ENCODE measurements around the gene DDIAS.
"Not testable (repeated sequence)": the region's sequence is repeated elsewhere in the genome, so short reads cannot be mapped to it uniquely, and the experiment has no call there.

DDIAS gene

DNA sequence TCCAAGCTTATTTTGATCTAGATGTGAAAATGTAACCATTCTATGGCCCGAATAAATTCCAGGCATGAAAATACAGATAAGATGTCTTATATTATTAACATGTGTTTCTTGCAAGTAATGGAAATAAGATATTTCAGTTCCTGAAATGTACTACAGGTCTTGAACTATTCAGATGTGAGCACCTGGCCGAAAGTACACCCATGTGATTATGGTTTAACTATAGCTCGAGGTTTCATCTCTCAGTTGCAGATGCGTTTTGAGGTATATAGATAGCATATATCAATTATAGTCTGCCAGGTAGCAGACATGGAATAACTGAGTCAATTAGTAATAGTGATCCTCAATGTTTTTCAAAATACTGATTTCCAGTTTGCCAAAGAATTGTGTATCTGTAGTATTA, 68.3 kb downstream of the DDIAS start:
- DNase-seq: no peak

- DNase-seq: not testable (repeated sequence)
Observed at GRCh38 chr11:82970507-82971083, 69.1 kb downstream of the DDIAS start.

DNA sequence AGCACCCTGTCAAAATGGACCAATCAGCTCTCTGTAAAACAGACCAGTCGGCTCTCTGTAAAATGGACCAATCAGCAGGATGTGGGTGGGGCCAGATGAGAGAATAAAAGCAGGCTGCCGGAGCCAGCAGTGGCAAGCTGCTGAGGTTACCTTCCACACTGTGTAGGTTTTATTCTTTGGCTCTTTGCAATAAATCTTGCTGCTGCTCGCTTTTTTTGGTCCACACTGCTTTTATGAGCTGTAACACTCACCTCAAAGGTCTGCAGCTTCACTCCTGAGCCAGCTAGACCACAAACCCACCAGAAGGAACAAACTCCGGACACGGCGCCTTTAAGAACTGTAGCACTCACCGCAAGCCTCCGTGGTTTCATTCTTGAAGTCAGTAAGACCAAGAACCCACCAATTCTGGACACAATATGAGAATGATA, 70.0 kb downstream of the DDIAS start:
- DNase-seq: peak; percentile 32

DNA sequence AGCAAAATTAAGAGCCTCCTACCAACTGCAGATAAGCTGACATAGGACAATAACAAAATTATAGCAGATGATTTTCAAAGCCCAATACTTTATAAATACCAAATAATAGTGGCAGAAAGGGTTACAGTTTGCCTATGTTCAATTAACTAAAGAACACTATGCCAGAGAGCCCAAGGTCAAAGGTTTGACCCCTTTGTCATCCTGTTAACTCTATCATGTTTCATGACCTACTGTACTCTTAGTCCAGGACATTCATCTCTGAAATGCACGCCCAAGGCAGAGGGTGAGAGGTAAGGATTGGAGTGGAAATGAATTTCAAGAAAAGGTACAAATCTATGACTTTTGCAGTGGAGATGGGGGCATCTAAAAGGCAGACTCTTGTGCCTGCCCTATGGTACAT, 70.6 kb downstream of the DDIAS start:
- DNase-seq: no peak

DNA sequence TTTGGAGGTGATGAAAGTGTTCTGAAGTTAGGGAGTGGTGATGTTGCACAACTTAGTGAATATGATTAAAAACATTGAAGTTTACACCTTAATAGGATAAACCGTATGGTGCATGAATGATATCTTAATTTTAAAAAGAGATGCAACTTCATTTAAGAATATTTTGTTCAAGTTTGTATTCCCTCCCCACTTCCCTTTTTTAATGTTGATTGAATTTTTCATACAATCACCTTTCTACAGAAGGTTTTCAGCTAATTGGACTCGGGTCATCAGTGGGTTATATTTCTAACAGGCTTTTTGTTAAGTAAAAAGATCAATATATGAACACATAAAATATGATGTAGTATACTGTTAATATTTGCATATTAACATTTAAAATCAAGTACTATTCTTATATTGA, 72.6 kb downstream of the DDIAS start:
- no peak for DNase-seq

DNA sequence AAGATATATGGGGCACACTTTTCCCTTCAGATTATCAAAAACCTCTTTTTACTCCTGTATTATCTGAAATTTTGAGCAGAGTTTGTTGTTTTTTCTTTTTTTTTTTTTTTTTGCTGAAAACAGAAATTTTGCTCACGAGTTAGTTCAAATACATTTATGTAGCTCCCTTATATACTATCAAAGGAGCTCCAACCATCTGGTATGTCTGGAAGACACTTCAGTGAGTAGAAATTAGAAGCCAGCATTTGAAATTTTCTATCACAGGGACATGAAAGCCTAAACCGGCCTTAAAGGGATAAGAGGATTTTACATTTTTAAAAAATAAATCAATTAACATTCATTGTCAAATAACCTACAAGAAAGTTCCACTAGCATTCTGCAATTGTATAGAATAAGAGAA, 73.3 kb downstream of the DDIAS start:
- DNase-seq: no peak

- no peak for DNase-seq
Observed at GRCh38 chr11:82975882-82976281, 74.3 kb downstream of the DDIAS start.

DNA sequence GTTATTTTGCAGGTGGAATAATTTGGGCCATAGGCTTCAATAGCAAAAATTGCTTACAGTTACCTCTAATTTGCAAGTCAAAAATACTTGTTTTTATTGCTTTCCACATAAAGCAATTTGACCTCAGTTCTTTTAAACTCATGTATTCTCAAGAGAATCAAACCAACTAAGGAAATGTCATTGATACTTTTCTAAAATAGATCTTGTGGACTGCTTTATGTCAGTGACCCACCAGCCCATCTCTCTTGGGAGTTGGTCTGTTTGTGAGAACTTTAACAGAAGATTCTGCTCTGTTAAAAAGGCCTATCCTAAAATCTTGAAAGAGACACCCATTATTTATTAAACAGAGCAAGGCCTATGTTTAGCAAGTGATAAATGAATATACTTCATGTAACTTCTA, 75.2 kb downstream of the DDIAS start:
- no peak for DNase-seq

GRCh38 chr11:82978422-82979099, 77.0 kb downstream of the DDIAS start:
- DNase-seq: no peak

DNA sequence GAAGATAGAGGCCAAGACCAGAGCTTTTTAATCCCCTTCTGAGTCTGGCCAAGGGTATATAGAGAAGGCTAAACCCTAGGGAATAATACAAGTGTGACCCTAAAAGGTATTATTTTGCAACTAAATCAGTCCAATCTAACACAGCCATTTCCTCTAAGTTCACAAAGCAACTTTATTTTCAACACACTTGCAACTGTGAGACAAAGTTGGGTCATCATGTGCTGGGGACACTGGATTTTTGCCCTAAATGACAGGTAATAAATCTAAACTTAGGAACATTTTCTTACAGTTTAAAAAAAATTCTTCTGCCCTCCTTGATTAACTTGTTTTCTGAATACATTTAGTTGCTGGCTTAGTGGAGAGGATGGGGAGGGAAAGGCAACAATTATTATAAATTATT, 78.3 kb downstream of the DDIAS start:
- no peak for DNase-seq

GRCh38 chr11:82980292-82980691, 78.8 kb downstream of the DDIAS start:
- DNase-seq: no peak

DNA sequence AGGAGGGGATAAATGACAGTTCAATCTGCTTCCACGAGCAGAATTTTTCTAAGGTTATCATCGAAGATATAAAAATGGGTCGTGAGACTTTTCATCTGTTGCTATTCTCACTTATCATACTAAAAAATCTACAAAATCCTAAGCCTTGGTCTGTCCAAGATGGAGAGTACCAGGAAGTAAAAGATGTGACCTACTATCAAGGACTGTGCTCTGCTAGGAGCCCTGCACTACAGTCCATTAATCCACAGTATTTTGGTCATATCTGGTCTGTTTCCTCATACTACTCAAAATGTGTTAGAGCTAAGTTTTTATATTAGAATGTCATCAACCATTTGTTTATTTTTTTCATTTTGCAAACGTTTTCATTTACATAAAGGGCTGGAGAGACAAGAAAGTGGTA, 79.4 kb downstream of the DDIAS start:
- DNase-seq: no peak

DNA sequence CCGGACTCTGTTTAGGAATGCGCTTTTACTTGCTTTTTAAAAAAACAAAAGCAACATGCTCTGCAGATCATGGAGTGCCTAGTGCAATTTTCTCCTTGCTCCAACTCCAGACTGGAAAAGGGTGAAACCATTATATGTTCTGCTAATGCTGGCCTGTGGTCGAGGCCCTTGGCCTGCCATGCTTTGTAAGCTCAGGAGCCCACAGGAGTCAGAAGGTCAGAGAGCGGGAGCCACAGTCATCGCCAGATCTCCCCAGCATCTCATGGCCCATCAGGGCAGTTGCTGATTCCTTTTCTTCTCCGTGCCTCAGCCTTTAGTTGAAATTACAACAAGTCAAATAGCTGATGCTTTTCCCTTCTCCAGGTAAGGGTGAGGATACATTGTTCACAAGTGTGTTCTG, 80.3 kb downstream of the DDIAS start:
- no peak for DNase-seq

Data from central memory CD4-positive, alpha-beta T cell (primary cell).